ENCODE results near the gene EMC6. TPM values are rescaled to one million over a fixed set of nuclear protein-coding genes. Genes with fewer than 3 reads are reported as not detected.

Gene EMC6
- total RNA-seq, 2 donors from 2014 or later, result 19.1 to 22.2 TPM

DNA sequence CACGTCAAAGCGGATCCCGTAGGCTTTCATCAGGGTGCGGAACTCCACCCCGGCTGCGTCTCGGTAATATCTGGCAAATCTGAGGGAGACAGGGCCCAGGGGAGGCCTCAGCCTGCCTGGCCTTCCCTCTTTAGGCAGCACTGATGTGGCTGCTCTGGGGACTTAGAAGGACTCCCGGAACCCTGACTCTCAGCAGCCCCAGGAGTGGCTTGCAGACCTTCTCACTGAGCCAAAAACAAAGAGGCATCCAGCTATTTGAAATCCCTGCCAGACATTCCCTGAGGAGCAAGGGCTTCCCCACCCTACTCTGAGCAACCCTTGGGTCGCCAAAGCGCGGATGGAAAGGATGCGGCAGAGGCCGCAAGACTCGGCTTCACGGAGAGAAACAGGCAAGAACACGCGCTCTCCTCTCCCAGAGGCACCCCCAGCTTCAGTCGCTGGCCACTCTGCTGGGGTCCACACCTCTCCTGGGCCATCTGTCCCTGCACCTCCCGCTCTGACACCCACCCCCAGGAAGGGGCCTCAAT is 19.5 kb downstream of the EMC6 start:
- Histone ChIP-seq H3K27me3 (peaks cover 0 to 4% of the 10 kb centered on the region in 2 donors), H3K36me3 (no peaks in the 10 kb centered on the region), H3K4me1 (no peaks in the 10 kb centered on the region), H3K9me3 (no peaks in the 10 kb centered on the region), H3K4me3 (no peak overlapping the region), H3K27ac (no peak overlapping the region)
- DNase-seq (ENCODE audit: low spot score), result no peak
- TF ChIP-seq, protein P1, sequence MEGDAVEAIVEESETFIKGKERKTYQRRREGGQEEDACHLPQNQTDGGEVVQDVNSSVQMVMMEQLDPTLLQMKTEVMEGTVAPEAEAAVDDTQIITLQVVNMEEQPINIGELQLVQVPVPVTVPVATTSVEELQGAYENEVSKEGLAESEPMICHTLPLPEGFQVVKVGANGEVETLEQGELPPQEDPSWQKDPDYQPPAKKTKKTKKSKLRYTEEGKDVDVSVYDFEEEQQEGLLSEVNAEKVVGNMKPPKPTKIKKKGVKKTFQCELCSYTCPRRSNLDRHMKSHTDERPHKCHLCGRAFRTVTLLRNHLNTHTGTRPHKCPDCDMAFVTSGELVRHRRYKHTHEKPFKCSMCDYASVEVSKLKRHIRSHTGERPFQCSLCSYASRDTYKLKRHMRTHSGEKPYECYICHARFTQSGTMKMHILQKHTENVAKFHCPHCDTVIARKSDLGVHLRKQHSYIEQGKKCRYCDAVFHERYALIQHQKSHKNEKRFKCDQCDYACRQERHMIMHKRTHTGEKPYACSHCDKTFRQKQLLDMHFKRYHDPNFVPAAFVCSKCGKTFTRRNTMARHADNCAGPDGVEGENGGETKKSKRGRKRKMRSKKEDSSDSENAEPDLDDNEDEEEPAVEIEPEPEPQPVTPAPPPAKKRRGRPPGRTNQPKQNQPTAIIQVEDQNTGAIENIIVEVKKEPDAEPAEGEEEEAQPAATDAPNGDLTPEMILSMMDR (IDR thresholded peaks at IDR 0.05), result no peak

DNA sequence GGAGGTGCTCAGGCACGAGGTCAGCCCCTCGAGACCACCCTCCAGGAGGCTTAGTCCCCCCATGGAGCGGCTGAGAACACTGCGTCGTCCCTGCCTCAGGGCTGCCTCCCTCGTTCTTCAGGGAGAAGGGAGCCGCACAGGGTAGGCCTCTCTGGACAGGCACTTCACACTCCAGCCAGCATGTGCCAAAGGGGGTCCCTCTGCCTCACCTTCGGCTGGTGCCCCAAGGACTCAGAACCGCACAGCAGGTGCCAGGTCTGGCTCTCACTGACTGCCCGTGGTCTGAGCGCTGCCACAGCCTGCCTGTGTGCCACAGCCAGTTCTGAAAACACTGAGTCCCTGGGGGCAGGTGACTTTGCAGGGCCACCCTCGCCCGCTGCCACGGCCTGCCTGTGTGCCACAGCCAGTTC is 20.2 kb downstream of the EMC6 start:
- peaks cover 0 to 4% of the 10 kb centered on the region in 2 donors for H3K27me3 ChIP-seq
- no peak overlapping the region for H3K27ac ChIP-seq
- H3K9me3 ChIP-seq, result no peaks in the 10 kb centered on the region
- no peaks in the 10 kb centered on the region for H3K4me1 ChIP-seq
- TF ChIP-seq, protein P1 (IDR thresholded peaks at IDR 0.05), result no peak
- no peaks in the 10 kb centered on the region for H3K36me3 ChIP-seq
- H3K4me3 ChIP-seq, result no peak overlapping the region
- no peak for DNase-seq (ENCODE audit: low spot score)

DNA sequence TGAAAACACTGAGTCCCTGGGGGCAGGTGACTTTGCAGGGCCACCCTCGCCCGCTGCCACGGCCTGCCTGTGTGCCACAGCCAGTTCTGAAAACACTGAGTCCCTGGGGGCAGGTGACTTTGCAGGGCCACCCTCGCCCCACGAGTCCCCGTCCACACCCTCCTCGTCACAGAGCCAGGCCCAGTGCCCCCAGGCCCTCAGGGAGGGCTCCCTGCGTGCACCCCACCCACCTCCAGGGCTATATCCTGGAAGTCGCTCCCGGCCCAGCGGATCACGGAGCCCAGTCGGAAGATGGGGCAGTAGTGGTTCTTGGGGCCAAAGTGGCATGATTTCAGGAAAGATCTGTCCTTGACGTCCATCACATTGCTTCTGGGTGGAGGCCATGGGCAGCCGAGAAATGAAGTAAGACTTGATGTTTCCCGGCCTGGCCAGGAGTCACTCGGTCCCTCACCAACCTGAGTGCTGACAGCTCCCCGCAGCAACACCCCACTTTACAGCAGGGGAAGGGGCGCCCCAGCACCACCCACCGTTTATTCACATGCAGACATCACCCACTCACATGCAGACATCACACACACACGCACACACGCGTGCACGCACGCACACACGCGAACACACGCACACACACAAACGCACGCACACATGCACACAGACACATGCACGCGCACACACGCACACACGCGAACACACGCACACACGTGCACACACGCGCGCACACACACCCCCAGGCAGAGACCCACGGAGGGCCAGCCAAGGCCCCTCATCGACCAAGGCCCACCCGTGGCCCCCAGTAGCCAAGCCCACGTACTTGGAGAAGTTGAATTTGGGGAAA is 20.9 kb downstream of the EMC6 start:
- peaks cover 0 to 4% of the 10 kb centered on the region in 2 donors for H3K27me3 ChIP-seq
- H3K36me3 ChIP-seq, result no peaks in the 10 kb centered on the region
- H3K27ac ChIP-seq, result no peak overlapping the region
- no peak overlapping the region for H3K4me3 ChIP-seq
- no peaks in the 10 kb centered on the region for H3K4me1 ChIP-seq
- TF ChIP-seq, protein P1 (IDR thresholded peaks at IDR 0.05), result no peak
- DNase-seq (ENCODE audit: low spot score), result no peak
- H3K9me3 ChIP-seq, result no peaks in the 10 kb centered on the region

DNA sequence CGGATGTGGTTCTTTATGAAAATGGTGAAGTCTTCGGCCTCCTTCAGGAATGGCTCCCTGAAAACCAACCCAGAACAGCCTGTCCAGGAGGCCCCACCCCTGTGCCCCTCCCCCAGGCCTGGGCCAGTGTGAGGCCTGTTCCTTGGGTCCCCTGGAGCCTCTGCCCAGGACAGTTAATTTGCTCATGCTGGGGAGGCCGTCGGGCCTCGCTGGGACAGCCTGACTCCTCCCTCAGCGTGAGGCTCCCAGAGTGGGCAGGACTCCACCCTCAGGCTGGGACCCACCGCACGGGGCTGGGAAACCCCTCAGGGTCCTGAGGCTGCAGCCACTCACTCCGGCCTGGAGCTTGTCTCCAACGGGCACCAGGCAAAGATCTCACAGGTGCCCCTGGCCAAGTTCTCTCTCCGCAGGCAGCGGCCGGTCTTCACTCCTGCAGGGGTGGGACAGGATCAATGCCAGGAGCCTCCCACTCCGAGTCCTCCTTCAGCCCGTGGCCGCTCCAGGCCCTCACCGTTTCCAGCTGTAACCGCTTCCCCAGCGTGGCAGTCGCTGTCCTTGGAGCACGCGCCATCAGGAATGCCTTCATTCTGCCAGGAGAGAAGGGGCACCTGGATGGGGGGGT is 21.6 kb downstream of the EMC6 start:
- H3K36me3 ChIP-seq, result no peaks in the 10 kb centered on the region
- H3K27ac ChIP-seq, result no peak overlapping the region
- DNase-seq (ENCODE audit: low spot score), result no peak
- no peaks in the 10 kb centered on the region for H3K9me3 ChIP-seq
- H3K4me1 ChIP-seq, result peaks cover 0 to 7% of the 10 kb centered on the region in 2 donors
- no peak overlapping the region for H3K4me3 ChIP-seq
- TF ChIP-seq, protein P1 (IDR thresholded peaks at IDR 0.05), result no peak
- H3K27me3 ChIP-seq, result peaks cover 0 to 7% of the 10 kb centered on the region in 2 donors

DNA sequence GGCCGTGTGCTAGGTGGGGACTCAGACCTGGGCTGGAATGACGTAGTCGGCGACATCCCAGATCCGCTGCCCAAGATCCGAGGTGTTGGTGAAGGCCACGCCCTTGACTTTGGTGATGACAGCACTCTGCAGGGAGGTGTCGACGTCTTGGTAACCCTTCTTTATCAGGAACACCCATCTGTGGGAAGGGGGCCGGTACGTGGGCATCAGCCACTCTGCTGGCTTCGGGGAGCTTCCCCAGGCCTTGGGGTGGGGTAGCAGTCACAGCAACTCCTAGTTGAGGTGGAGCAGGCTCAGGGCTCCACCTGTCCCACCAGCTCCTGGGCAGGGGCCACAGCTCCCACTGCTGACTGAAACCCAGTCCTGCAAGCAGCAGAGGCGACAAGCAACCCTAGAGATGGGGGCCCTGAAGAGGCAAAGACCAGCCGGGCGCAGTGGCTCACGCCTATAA is 23.0 kb downstream of the EMC6 start:
- no peaks in the 10 kb centered on the region for H3K36me3 ChIP-seq
- no peaks in the 10 kb centered on the region for H3K9me3 ChIP-seq
- peaks cover 0 to 22% of the 10 kb centered on the region in 2 donors for H3K4me1 ChIP-seq
- H3K27me3 ChIP-seq, result peaks cover 0 to 11% of the 10 kb centered on the region in 2 donors
- H3K4me3 ChIP-seq, result no peak overlapping the region
- DNase-seq (ENCODE audit: low spot score), result no peak
- H3K27ac ChIP-seq, result no peak overlapping the region
- TF ChIP-seq, protein P1 (IDR thresholded peaks at IDR 0.05), result no peak
